Suprapubic skin (tissue), 4 donors: ENCODE results near the gene ZNF784. TPM values are rescaled to one million over a fixed set of nuclear protein-coding genes. Genes with fewer than 3 reads are reported as not detected.
A peak's percentile ranks its signal among the peaks of the same experiment; 100 is the strongest.

Experiments
- DNase-seq, 2 donors: peaks; one replicate each; pipeline ENCODE4 v3.0.0-alpha.2; 2019; ENCODE audit warnings: low spot score in 2 of 2
- H3K27ac ChIP-seq: fragments of 200-600 bp; sonication (generic); one replicate; pipeline ENCODE4 v1.5.1; 2019
- H3K27me3 ChIP-seq: fragments of 200-600 bp; sonication (generic); one replicate; pipeline ENCODE4 v1.5.1; 2019
- H3K36me3 ChIP-seq: fragments of 200-600 bp; sonication (generic); one replicate; pipeline ENCODE4 v1.5.1; 2019
- H3K4me1 ChIP-seq: fragments of 200-600 bp; sonication (generic); one replicate; pipeline ENCODE4 v1.5.1; 2019
- H3K4me3 ChIP-seq: fragments of 200-600 bp; sonication (generic); one replicate; pipeline ENCODE4 v1.5.1; 2019; ENCODE audit warnings: mild to moderate bottlenecking
- H3K9me3 ChIP-seq: fragments of 200-600 bp; sonication (generic); one replicate; pipeline ENCODE4 v1.5.1; 2019
- CTCF ChIP-seq, 2 donors: fragments of 200-600 bp in 1 of 2; fragments of 450-650 bp in 1 of 2; sonication (generic) in 1 of 2; IDR thresholded peaks; one replicate each; pipeline ENCODE4 v1.5.1; 2016 to 2019; ENCODE audit warnings: antibody characterized with exemption in 2 of 2, mild to moderate bottlenecking in 1 of 2, moderate library complexity in 1 of 2
- EP300 ChIP-seq: sonication (generic); formaldehyde crosslinking; IDR thresholded peaks from one replicate; pipeline ENCODE4 v1.6.1; 2017; ENCODE audit warnings: antibody characterized with exemption
- POLR2A ChIP-seq, 2 donors: fragments of 450-650 bp; IDR thresholded peaks; one replicate each; pipeline ENCODE4 v1.6.1; 2017; ENCODE audit warnings: antibody characterized with exemption in 2 of 2, mild to moderate bottlenecking in 2 of 2, moderate library complexity in 2 of 2
- POLR2AphosphoS5 ChIP-seq, 3 donors: sonication (generic); formaldehyde crosslinking; IDR thresholded peaks; one replicate each; pipeline ENCODE4 v1.6.1; 2017; ENCODE audit warnings: antibody characterized with exemption in 3 of 3
- WGBS: methylation state at CpG from one replicate; pipeline ENCODE4 v1.1.5; 2018; 5-methylcytosine and 5-hydroxymethylcytosine counted together
- total RNA-seq, 4 donors: library from RNA; depleted of rRNA; stranded (reverse); fragments of >200 nt; gene quantifications; one replicate each; pipeline ENCODE4 v1.1.0, GENCODE V29; 2016

Gene ZNF784
- total RNA-seq, 4 donors from 2014 or later, result 4.3 to 8.0 (median 6.5) TPM

GRCh38 chr19:55638864-55639359, 14.5 kb upstream of the ZNF784 start:
- Histone ChIP-seq H3K9me3 (no peaks in the 10 kb centered on the region), H3K4me3 (no peak overlapping the region), H3K27ac (no peak overlapping the region), H3K36me3 (no peaks in the 10 kb centered on the region), H3K27me3 (no peaks in the 10 kb centered on the region), H3K4me1 (peaks cover 78% of the 10 kb centered on the region)
- TF ChIP-seq CTCF (IDR thresholded peaks at IDR 0.05) (peak in 1 of 2 donors; percentile 39), EP300 (no peak)
- WGBS, result 87% methylated on average over 6 of the region's 6 CpGs
- no peak for DNase-seq

- TF ChIP-seq EP300 (no peak), CTCF (IDR thresholded peaks at IDR 0.05) (no peak), POLR2A (IDR thresholded peaks at IDR 0.05) (no peak), POLR2AphosphoS5 (IDR thresholded peaks at IDR 0.05) (no peak)
- Histone ChIP-seq H3K9me3 (no peaks in the 10 kb centered on the region), H3K4me3 (no peak overlapping the region), H3K27ac (no peak overlapping the region), H3K27me3 (no peaks in the 10 kb centered on the region), H3K36me3 (no peaks in the 10 kb centered on the region), H3K4me1 (peaks cover 75% of the 10 kb centered on the region)
- no peak for DNase-seq
- 70% methylated on average over 11 of the region's 11 CpGs for WGBS
Measured at GRCh38 chr19:55637534-55637933, 13.2 kb upstream of the ZNF784 start.

GRCh38 chr19:55636723-55637122, 12.4 kb upstream of the ZNF784 start:
- peaks cover 74% of the 10 kb centered on the region for H3K4me1 ChIP-seq
- no peaks in the 10 kb centered on the region for H3K9me3 ChIP-seq
- DNase-seq, result no peak

GRCh38 chr19:55635856-55636440, 11.6 kb upstream of the ZNF784 start:
- Histone ChIP-seq H3K27me3 (no peaks in the 10 kb centered on the region), H3K4me3 (peak overlapping the region; percentile 98), H3K27ac (peak overlapping the region; percentile 99), H3K9me3 (no peaks in the 10 kb centered on the region), H3K36me3 (no peaks in the 10 kb centered on the region), H3K4me1 (peaks cover 74% of the 10 kb centered on the region)
- 63% methylated on average over 7 of the region's 7 CpGs for WGBS
- no peak for TF ChIP-seq POLR2AphosphoS5 (IDR thresholded peaks at IDR 0.05)
- TF ChIP-seq POLR2A (IDR thresholded peaks at IDR 0.05), result no peak
- TF ChIP-seq CTCF (IDR thresholded peaks at IDR 0.05), result no peak
- TF ChIP-seq EP300, result no peak
- DNase-seq, result no peak

More at GRCh38 chr19:55636723-55637122, 12.4 kb upstream of the ZNF784 start:
- H3K27me3 ChIP-seq, result no peaks in the 10 kb centered on the region
- 81% methylated on average over 4 of the region's 4 CpGs for WGBS
- no peaks in the 10 kb centered on the region for H3K36me3 ChIP-seq
- peak overlapping the region; percentile 98 for H3K4me3 ChIP-seq
- TF ChIP-seq CTCF (IDR thresholded peaks at IDR 0.05) (no peak), EP300 (no peak), POLR2AphosphoS5 (IDR thresholded peaks at IDR 0.05) (no peak), POLR2A (IDR thresholded peaks at IDR 0.05) (no peak)
- H3K27ac ChIP-seq, result peak overlapping the region; percentile 4

- WGBS, result 14% methylated on average over 9 of the region's 9 CpGs
Measured at GRCh38 chr19:55635334-55635717, 11.0 kb upstream of the ZNF784 start.

More at GRCh38 chr19:55635334-55635717, 11.0 kb upstream of the ZNF784 start:
- TF ChIP-seq POLR2A (IDR thresholded peaks at IDR 0.05) (no peak), CTCF (IDR thresholded peaks at IDR 0.05) (no peak), EP300 (no peak), POLR2AphosphoS5 (IDR thresholded peaks at IDR 0.05) (no peak)
- no peaks in the 10 kb centered on the region for H3K36me3 ChIP-seq
- H3K27ac ChIP-seq, result peak overlapping the region; percentile 99
- H3K4me1 ChIP-seq, result peaks cover 70% of the 10 kb centered on the region
- H3K27me3 ChIP-seq, result no peaks in the 10 kb centered on the region
- peak overlapping the region; percentile 98 for H3K4me3 ChIP-seq
- no peak for DNase-seq
- H3K9me3 ChIP-seq, result no peaks in the 10 kb centered on the region
